Fibroblast of villous mesenchyme (primary cell): Measurements from ENCODE around the gene PLAC1. TPM values are rescaled to one million over a fixed set of nuclear protein-coding genes. Genes with fewer than 3 reads are reported as not detected.

Experiments
- DNase-seq: peaks from one replicate; pipeline ENCODE4 v3.0.0-alpha.2; 2010; ENCODE audit warnings: low read depth
- H3K4me3 ChIP-seq: 2 replicates; pipeline ENCODE4 v1.5.1; 2011; ENCODE audit warnings: low read depth, mild to moderate bottlenecking, low read length
- total RNA-seq: library from RNA; depleted of rRNA; stranded (reverse); fragments of >200 nt; gene quantifications from 2 replicates; pipeline ENCODE4 v1.2.3, GENCODE V29; 2012
- TF ChIP-seq, protein P1 (sequence below): IDR thresholded peaks from 2 replicates; pipeline ENCODE4 v1.5.1; 2012; ENCODE audit warnings: low read depth, mild to moderate bottlenecking, low read length; ENCODE audit not compliant: insufficient read depth

The PLAC1 gene
- total RNA-seq, 1 donor, result 0.43 TPM

- TF ChIP-seq, protein P1, sequence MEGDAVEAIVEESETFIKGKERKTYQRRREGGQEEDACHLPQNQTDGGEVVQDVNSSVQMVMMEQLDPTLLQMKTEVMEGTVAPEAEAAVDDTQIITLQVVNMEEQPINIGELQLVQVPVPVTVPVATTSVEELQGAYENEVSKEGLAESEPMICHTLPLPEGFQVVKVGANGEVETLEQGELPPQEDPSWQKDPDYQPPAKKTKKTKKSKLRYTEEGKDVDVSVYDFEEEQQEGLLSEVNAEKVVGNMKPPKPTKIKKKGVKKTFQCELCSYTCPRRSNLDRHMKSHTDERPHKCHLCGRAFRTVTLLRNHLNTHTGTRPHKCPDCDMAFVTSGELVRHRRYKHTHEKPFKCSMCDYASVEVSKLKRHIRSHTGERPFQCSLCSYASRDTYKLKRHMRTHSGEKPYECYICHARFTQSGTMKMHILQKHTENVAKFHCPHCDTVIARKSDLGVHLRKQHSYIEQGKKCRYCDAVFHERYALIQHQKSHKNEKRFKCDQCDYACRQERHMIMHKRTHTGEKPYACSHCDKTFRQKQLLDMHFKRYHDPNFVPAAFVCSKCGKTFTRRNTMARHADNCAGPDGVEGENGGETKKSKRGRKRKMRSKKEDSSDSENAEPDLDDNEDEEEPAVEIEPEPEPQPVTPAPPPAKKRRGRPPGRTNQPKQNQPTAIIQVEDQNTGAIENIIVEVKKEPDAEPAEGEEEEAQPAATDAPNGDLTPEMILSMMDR, result no peak
- DNase-seq, result peak; percentile 58
- H3K4me3 ChIP-seq, result no peak overlapping the region
These were observed 23.6 kb downstream of the PLAC1 start for GRCh38 chrX:134634691-134635090.

DNA sequence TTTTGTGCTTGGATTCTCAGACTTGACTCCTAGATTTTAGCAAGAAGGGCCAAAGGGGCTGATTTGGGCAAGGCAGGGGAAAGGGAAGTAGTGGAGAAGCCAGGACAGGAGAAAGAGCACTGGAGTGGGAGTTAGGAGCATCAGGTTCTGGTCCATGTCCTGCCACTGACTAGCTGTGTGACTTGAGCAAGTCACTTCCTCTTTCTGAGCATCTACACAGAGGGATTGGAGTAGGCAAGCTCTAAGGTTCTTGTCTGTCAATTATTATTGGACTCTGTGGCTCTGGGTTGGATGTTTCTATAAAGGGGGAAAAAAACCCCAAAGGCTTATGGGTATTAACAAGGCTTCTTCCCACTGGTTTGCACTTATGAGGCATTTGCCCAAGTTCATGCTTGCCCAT is 24.4 kb downstream of the PLAC1 start:
- TF ChIP-seq, protein P1, result no peak
- no peak for DNase-seq
- no peak overlapping the region for H3K4me3 ChIP-seq

DNA sequence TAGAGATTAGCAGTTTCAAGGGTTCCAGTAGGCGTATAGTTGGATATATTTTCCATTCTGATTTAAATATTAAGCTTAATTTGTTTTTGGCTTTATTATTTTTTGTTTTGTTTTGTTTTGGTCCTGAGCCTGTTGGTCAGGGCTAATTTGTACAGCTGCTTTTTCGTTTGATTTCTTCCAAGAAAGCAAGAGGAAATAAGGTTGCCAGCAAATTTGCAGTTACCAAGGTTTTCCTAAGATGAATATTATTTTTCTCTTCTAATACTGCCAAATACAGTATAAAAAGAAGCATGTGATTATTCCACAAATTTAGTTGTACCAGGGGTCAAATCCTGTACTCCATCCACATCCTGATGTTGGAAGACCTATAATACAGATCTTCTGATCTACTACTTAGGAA is 24.9 kb downstream of the PLAC1 start:
- no peak overlapping the region for H3K4me3 ChIP-seq
- TF ChIP-seq, protein P1, result no peak
- DNase-seq, result no peak

DNA sequence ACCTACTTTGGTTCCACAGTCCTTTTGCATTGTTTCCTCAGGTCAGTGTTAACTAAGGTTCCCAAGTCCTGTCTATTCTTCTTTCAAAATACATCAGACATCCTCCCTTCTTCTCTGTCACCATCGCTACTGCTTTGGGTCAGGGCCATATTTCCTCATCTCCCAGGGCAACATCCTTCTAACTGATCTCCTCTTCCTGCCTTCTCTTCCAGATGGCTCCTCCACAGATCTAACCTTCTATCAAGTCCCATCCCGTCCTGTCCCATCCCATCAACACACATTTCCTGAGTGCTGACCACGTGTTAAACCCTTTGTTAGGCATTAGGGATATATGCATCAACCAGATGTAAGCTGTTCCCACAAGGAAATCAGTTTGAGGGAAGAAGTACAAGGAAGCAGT is 25.9 kb downstream of the PLAC1 start:
- TF ChIP-seq, protein P1, result no peak
- H3K4me3 ChIP-seq, result no peak overlapping the region
- peak; percentile 17 for DNase-seq

DNA sequence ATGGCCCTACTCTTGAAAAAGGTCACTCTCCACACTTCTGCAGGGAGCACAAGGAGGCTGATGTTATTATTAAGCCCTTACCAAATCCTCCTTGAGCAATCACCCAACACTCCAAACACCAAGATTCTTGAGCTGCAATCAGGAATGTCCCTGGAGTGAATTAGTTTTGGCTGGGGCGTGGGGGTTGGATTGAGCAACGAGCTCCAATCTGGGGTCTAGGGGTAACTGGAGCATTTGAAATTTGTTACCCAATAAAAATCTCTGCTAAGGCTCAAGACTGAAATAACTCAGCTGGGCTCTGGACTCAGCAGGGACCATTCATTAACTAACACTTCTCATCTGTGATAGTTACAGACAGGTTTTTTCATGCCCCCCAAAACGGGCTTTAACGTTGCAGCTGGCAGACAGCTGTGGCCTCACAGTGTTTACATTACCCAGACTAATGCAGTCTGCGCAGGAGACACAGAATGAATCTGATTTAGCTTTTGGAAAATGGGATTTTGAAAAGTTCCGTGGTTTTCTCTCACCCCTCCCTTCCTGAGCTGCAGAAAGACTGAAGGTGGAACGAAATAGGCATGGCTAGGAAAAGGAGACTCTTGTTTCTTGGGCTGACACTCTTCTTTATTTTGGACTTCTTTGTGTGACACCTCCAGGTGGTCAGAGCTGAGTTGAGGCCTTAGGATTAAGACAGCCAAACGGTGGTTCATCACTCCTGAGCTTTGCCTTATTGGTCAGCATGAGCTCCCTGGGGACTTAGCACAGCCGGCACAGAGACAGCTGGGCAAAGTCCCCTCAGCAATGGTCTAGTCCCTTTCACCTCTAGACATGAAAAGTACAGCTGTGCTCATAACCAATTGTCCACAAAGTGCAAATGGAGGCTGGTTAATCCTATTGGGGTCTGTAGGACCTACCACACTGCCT is 26.6 kb downstream of the PLAC1 start:
- TF ChIP-seq, protein P1, result no peak
- H3K4me3 ChIP-seq, result no peak overlapping the region
- peak; percentile 96 for DNase-seq

DNA sequence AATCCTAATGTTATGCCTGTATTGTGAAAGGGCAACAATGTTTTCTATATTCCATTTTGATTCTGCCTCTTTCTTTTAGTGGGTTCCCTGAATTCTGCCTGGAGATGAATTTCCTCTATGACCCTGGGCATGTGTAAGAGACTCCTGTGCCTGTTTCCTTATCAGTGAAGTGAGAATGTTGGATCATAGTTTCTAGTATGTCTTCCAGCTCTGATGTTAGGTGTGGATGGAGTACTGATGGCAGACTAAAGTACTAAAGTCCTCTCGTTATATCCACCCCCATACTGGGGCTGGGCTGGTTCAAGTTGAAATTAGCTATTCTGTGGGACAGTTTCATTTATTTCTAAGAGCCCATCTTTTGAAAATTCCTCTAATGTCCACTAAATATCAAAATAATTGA is 29.6 kb downstream of the PLAC1 start:
- TF ChIP-seq, protein P1, result no peak
- no peak overlapping the region for H3K4me3 ChIP-seq

More for the DNA sequence above, 29.6 kb downstream of the PLAC1 start:
- no peak for DNase-seq
